ENCODE results near the gene HOXA1.
"Not testable (repeated sequence)": the region's sequence is repeated elsewhere in the genome, so short reads cannot be mapped to it uniquely, and the experiment has no call there.

Gene HOXA1

DNA sequence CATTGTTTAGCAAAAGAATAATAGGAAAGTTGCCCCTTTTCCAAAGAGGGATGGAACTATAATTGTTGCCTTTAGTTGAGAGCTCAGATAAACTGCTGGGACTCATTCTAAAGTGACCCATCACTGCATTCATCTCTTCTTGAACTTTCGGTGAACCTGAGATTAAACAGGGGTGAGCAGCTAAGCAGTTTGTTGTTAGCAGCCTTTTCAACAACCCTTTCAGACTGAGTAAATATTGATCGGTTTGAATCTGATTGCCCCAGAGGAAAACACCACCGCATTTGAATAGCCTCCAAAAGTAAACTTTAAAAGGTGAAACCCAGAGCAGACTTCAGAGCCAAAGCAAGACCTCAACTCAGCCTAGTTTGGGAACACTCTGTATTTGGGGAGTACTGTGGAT, 4.7 kb downstream of the HOXA1 start:
- DNase-seq = no peak

DNA sequence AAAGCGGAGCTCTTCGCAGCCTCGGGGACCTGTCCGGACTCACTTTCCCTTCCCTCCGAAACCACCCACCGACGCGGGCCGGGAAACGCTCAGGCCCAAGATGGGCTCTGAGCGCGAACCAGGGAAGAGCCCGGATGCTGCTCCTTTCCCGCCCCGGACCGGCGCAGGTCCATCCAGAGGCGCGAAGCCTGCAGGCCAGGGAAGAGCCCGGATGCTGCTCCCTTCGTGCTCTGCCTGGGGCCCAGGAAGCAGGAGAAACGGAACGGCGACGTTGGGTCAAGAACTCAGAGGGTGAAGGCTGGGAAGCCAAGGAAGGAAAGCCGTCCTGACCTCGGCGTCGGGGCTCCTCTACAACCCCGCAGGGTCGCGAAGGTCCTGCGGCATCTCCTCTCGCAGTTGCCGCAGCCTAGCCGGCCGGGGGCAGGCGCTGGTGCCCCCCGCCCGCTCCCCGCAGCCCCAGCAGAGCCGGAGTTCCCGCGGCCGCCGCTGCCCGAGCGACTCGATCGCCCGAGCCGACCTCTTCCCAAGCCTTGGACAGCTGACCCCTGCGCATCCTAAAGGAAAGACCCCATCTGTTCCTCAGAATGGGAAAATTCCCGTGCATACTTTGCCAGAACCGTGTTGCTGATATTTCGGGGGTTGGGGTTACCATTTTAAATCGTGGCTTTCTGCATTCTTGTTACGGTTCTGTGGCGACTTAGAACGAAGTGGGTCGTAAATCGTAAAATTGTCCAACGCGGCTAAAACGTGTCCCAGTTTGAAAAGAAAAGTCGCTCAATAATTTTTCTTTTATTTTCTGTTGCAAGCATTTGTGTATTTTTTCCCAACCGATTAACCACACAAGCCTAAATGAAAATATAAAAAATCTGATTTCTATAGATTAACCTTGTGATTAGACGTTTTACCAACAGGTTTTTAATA, 7.5 kb downstream of the HOXA1 start:
- no peak for DNase-seq

DNA sequence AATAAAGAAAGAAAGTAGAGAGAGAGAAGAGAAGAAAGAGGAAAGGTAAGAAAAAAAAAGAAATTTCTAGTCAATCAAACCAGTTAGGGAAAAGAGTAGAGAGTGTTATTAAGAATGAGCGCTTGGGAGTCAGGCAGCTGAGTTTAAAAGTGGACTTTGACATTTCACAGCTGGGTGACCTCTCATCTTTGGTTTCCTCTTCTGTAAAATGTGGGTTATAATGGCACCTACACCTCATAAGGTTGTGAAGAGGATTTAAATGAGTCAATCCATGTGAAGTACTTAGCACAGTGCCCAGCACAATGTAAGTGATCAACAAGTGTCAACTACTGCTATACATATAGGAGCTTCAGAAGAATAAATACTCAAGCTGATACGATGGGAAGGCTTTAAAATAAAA, 12.2 kb downstream of the HOXA1 start:
- DNase-seq = peak; percentile 18

DNA sequence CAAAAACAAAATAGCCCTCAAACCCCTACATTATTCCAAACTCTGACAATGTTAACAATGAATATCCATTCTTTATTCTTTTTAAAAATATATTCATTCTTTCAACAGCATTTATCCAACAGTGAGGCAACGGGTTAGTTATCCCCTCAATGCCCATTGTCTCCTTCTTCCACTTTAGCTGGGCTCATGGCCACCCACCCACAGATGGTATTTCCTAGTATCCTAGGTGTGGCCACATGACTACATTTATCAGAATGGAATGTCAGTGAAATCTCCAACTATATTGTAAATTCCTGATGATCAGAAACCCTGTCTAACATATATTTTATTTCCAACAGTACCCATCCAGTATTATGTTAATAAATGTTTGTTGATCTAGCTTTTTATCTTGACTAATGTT, 13.6 kb downstream of the HOXA1 start:
- no peak for DNase-seq

DNA sequence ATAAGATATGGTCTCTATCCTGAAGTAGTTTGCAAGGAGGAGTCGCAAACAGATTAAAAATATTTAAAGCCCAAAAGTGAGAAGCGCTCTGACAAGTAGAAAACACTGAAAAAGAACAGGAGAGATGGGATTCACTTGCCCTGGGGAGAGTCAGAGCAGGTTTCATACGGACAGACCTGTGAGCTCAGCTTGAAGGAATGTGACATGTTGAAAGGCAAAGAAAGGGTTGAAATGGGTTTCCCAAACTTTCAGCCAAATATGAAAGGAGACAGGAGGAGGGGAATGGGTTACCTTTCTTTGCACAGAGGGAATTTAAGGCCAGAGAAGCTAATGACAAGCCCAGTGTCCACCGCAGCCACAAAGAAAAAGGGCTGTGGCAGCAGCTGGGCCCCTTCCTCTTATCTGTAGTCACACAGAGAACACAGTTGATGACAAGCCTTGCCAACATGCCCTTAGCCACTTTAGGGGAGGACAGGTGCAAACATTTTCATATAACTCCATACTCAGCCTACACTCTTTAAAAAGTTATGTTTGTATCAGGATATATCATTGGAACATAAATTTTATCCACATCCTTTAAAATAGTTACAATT, 14.9 kb downstream of the HOXA1 start:
- no peak for DNase-seq

DNA sequence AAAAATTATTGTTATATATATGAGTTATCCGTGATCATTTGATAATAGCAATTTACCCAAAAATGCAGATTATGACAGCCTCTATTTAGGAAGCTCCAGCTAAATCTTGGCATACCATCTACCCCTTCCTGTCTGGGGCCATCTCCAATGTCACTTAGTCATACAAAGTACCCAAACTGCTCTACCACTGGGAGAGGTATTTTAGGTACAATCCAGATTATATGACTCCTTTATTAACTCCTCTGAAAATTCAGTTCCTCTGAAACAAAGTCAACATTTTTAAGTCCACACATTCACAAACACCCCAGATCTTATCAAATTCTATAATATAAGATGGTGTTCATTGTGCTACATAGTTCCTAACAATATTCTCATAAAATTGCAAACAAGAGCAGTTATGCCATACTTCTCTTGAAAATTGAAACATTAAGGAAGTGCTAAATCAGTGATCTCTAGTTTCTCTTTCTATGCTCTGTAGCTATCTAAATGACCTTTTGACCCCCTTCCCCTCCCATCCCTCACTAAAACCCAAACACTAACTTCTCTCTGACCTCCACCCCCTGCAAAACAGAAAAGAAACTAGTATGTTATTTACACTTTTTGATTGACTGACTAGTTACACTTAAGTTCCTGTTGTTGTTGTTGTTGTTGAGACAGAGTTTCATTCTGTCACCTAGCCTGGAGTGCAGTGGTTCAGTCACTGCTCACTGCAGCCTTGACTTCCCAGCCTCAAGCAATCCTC, 16.4 kb downstream of the HOXA1 start:
- DNase-seq = no peak

DNA sequence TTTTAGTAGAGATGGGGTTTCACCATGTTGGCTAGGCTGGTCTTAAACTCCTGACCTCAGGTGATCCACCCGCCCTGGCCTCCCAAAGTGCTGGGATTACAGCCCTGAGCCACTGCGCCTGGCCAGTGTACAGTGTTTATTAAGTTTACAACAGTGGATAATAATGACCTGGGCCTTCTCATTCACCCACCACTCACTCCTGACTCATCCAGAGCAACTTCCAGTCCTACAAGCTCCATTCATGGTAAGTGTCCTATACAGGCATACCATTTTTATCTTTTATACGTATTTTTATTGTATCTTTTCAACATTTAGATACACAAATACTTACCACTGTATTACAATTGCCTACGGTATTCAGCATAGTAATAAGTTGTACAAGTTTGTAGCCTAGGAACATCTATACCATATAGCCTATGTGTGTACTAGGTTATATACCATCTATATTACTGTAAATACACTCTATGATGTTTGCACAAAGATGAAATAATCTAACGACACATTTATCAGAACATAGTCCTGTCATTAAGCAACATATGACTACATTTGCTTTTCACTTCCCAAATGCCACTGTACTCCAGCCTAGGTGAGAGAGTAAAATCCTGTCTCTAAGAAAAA, 17.1 kb downstream of the HOXA1 start:
- DNase-seq = no peak

DNA sequence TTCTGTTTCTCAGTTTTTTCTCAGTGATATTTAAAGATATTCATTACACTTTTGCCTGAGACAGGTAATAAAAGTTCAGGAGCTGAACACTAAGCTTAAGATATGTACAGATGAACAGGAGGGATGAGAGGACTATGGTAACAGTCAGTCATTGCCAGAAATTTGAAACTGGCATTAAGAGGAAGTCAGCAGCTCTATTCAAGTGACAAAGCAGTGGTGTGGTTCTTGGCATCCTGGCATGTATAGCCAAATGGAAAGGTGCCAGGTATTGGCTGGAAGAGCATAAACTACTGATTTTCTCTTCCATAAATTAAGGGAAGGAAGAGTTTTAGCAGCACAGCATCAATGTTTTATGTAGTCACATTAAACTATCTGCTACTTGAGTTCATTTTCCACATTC, 22.7 kb downstream of the HOXA1 start:
- no peak for DNase-seq

DNA sequence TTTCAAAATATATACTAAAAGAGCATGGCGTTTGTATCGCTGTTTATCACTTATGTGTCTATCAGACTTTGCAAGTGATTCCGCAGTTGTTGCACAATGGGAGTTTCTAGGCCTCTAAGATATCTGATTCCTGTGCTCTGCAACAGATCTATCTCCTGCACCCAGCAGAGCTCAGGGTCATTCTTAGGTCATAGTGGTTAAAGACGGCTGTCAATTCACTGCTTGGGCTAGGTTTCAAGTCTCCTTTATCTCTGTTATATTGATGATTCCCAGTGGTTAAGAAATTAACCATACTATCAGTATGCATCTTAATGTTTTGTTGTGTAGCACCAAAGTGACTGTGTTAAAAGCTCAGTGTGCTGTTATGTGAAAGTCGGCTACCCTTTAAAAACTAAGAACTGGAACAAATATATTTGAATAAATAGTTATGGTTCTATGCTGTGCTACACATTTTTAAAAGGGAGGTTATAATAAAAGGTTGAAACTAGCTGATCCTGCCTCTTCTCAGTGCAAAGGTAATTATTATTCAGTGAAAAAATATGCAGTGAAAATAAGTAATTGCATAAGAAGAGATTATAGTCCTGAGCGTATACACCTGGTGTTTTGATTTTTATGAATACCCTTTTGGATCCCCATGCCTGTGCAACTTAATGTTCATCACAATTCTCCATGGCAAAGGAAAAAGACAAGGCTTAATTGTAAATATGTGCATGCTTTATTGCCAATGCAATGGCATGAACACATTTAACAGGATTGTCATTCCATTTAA, 24.0 kb downstream of the HOXA1 start:
- no peak for DNase-seq

DNA sequence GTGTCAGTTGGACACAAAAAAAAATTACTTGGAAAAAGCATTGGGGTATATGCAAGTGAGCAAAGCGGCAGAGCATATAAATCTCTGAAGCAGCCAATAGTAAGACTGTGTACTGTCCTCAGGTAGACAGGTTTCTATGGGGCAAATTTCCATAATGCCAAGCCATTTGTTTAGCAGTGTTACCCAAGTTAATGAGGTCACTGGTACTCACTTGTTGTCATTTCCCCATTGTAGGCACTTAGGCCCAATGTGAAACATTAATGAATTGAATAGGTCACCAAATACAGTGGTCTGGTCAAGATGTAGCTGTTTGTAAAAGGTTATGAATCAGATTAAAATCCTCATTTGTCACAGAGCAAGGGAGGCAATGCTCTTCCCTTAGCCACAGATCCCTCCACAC, 27.5 kb downstream of the HOXA1 start:
- no peak for DNase-seq

DNA sequence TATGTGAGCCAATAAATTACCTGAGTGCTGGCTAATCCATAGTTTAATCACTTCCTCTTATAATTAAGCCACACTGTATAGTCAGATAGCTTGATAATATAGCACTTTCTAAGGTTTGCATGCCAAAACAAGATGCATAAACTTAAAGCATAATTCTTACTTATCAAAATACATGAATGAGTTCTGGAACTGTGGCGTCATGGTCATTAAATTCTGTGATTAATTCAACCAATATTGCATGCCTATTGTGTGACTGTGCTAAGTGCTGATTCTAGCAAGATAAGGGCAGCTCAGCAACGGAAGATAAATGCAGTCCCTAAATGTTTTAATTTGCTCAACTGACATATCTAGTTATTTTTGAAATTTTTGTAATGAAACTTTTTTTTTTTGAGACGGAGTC, 29.7 kb downstream of the HOXA1 start:
- no peak for DNase-seq

DNA sequence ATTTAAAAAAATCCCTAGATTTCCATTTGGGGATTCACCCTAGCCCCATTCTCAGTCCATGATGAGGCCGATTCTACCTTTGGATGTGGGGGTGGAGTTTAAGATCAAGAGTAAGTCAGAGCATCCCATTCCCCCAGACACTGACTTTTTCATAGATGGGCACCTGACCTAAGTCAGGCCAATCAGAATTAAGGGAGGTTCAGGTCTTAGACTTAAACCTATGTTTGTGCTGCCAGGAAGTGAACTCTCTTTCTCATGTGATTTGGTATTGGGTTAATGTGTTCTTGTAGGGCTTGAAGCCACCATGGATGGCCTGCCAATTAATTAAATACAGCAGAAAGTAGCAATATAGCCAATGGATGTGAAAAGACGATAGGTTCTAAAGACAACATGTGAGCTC, 30.1 kb downstream of the HOXA1 start:
- DNase-seq = no peak

DNA sequence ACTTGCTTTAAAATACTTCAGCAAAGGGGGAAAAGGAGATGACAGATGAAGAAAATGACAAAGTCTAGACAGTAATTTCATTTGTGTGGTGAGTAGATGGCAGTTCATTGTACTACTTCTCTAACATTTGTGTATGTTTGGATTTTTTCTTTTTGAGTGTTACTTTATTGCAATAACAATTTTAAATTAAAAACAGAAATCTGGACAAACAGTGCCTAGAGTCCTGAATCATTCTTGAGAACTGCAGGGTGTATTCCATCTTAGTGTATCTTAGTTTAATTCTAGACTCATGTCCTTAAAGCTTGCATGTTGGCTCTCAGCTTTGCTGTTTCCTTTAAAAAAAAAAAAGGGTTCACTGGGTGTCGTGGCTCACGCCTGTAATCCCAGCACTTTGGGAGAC, 31.1 kb downstream of the HOXA1 start:
- DNase-seq = no peak

DNA sequence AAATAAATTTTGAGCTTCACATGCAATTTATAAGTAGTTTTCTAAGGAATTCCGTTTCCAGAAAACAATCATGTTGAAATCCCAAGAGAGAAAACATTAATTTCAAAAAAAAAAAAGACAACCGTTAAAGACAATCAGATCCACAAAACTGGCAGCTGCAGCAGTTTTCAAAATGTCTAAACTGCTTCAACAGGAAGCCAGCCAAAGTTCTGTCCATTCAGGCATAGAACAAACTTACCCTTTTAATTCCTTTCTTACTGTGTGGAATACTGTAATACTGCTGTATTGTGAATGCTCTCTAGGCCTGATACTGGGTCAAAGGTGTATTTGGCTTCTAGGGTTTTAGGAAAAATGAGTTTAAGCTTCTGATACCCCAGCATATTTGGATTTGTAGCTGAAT, 31.6 kb downstream of the HOXA1 start:
- no peak for DNase-seq

DNA sequence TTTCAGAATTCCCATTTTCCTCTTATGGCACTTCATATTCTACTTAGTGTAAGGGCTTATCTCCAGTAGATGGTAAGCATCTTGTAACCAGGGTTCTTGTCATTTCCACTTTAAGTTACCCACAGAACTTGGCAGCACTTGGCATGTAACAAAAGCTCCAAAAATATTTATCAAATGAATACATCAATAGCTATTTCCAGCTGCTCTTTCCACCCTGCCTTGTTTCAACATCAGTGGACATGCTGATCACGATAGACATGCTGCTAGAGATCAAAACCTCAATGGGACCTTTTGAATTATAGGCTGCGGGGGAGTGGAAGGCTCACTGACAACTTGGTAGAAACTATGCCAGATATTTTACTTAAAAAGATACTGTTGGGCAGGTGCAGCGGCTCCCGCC, 32.9 kb downstream of the HOXA1 start:
- DNase-seq = no peak

DNA sequence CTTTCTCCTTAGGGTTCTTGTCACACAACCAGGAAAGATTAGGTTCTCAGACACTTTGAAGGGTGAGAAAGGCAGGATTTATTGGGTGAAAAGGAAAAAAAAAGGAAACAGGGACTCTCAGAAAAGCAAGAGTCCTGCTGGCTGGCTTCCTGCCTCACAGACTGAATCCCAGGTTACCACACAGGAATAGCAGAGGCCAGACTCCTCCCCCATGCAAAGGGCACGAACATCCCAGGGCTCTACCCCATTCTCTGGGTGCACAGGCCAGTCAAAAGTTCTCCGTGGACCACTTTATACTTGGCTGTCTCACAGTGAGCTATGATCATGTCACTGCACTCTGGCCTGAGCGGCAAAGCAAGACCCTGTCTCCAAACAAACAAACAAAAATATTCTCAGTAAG, 42.6 kb downstream of the HOXA1 start:
- no peak for DNase-seq

DNA sequence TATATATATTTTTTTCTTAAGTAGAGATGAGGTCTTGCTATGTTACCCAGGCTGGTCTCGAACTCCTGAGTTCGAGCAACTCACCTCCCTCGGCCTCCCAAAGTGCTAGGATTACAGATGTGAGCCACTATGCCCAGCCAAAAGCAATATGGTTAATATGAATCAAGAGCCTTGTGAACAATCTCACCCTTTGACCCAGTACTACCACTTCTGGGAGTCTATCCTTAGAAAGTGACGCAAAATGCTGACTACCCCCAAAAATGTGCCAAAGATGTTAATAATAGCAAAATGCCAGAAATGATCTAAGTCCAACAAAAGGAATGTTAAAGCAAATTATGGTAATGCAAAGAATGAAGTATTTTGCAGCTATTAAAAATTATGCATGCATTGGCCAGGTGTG, 44.3 kb downstream of the HOXA1 start:
- DNase-seq = no peak

DNA sequence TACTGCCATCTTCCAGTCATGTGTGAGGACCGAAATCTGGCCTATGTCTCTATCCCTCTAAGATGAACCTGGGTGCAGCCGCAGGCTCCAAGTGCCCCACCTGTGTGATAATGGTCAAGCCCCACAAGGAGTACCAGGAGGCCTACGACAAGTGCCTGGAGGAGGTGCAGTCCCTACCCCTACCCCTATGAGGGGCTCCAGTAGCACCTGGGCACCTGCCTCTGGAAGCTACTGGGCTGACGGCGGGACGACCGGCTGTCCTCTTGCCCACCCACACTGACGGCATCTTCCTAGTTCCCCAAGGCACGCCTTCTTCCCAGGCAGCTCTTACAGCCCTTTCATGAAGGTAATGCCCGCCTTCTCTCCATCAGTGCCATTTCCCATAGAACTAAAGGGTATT, 47.4 kb downstream of the HOXA1 start:
- DNase-seq = no peak

DNA sequence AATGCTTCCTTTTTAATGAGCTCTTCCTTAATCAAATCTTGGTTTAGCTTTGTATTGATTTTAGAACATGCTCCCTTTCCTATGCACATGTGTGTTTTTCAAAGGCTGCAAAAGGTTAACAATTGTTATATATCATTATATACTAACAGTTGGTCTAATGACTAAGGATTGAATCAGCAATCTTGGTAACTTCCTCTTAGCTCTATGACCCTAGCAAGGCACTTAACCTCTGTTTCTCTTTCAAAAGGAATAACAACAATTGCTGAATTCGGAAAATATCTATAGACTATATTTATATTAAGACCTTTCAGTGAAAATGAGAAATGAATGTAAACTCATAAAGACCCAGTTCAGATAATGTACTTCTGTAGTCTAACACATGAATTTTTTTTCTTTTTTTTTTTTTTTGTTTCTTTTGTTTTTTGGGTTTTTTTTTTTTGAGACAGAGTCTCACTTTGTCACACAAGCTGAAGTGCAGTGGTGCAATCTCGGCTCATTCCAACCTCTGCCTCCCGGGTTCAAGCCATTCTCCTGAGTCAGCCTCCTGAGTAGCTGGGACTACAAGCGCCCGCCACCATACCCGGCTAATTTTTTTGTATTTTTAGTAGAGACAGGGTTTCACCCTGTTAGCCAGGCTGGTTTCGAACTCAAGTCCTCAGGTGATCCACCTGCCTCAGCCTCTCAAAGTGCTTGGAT, 48.8 kb downstream of the HOXA1 start:
- no peak for DNase-seq

DNA sequence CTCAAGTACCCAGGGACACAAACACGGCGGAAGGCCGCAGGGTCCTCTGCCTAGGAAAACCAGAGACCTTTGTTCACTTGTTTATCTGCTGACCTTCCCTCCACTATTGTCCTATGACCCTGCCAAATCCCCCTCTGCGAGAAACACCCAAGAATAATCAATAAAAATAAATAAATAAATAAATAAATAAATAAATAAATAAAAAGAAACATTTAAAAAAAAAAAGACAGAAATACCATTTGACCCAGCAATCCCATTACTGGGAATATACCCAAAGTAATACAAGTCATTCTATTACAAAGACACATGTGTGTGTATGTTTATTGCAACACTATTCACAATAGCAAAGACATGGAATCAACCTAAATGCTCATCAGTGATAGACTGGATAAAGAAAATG, 49.8 kb downstream of the HOXA1 start:
- not testable (repeated sequence) for DNase-seq

DNA sequence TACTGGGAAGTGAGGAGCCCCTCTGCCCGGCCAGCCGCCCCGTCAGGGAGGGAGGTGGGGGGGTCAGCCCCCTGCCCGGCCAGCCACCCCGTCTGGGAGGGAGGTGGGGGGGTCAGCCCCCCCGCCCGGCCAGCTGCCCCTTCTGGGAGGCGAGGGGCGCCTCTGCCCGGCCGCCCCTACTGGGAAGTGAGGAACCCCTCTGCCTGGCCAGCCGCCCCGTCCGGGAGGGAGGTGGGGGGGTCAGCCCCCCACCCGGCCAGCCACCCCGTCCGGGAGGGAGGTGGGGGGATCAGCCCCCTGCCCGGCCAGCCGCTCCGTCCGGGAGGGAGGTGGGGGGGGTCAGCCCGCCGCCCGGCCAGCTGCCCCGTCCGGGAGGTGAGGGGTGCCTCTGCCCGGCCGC, 50.7 kb downstream of the HOXA1 start:
- DNase-seq = not testable (repeated sequence)

Data from NCI-H187 treated with DMSO at 0.1 percent for 48 hours (cell line).